Measurements from ENCODE around the gene PLAGL2. TPM values are rescaled to one million over a fixed set of nuclear protein-coding genes. Genes with fewer than 3 reads are reported as not detected.

Gene PLAGL2
- total RNA-seq, 1 experiment from 2014 or later: 44.4 TPM

DNA sequence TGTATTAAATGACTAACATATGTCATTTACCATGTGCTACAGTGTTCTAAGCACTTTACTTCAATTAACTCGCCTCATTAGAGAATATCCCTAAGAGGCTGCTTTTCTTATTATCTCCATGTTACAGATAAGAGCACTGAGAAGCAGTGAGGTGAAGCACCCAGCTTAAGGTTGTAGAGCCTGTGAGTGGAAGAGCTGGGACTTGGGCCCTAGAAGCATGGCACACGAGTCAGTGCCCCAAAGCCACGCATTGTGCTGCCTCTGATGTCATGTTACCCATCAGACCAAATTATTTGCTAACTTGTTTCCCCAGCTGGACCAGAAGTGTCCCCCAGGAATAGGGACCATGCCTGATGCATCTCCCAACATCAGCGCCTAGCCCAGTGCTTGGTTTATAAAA is 34.3 kb upstream of the PLAGL2 start:
- Histone ChIP-seq H3K9ac (ENCODE audit: extremely low read depth, insufficient read length, low read length) (no peak overlapping the region), H2BK5ac (ENCODE audit: insufficient read length, low read length) (no peak overlapping the region), H2AK5ac (ENCODE audit: insufficient read length, low read length) (no peak overlapping the region), H4K5ac (ENCODE audit: insufficient read length, low read depth, low read length) (no peak overlapping the region), H3K79me2 (ENCODE audit: insufficient read depth, low read length) (no peaks in the 10 kb centered on the region), H4K20me1 (ENCODE audit: control insufficient read depth, insufficient read depth, insufficient read length) (no peaks in the 10 kb centered on the region), H2BK15ac (ENCODE audit: low read depth, low read length) (no peak overlapping the region), H4K8ac (replicated peaks; ENCODE audit: insufficient read length, low read depth, low read length) (no peak overlapping the region), H3K4me1 (ENCODE audit: insufficient read depth, low read length) (no peaks in the 10 kb centered on the region), H3K23me2 (ENCODE audit: insufficient read length, low read depth, low read length, poor library complexity, severe bottlenecking) (no peaks in the 10 kb centered on the region), H3K23ac (ENCODE audit: insufficient read length, low read depth, low read length) (no peak overlapping the region), H3K18ac (ENCODE audit: insufficient read length, low read depth, low read length) (no peak overlapping the region), H3T11ph (ENCODE audit: low read length) (no peak overlapping the region), H2BK20ac (ENCODE audit: low read depth, low read length, poor library complexity, severe bottlenecking) (no peak overlapping the region), H2AFZ (ENCODE audit: low read length) (no peak overlapping the region), H3K27ac (ENCODE audit: insufficient read length, low read depth, low read length) (no peak overlapping the region), H3K4me2 (ENCODE audit: insufficient read depth, insufficient read length, low read length) (no peak overlapping the region), H2BK12ac (ENCODE audit: insufficient read length, low read depth, low read length) (no peak overlapping the region), H4K91ac (ENCODE audit: insufficient read length, low read depth, low read length) (no peak overlapping the region), H3K9me3 (ENCODE audit: control insufficient read depth, low read depth, low read length) (no peaks in the 10 kb centered on the region), H3K79me1 (ENCODE audit: insufficient read depth, low read depth, low read length, poor library complexity, severe bottlenecking) (no peaks in the 10 kb centered on the region), H3K14ac (ENCODE audit: insufficient read depth, low read length) (no peak overlapping the region), H3K27me3 (ENCODE audit: insufficient read depth, low read length) (no peaks in the 10 kb centered on the region), H3K56ac (ENCODE audit: insufficient read length, low read depth, low read length) (no peak overlapping the region), H3K4ac (ENCODE audit: low read depth, low read length) (no peak overlapping the region), H2BK120ac (ENCODE audit: low read depth, low read length, poor library complexity, severe bottlenecking) (no peak overlapping the region)
- Mint-ChIP-seq H3K27me3 (ENCODE audit: low read depth) (peaks cover 4% of the 10 kb centered on the region; the same call in 1 of the 2 replicates), H3K36me3 (ENCODE audit: insufficient read depth in 1 of 3, low read depth in 3 of 3) (peaks cover 0 to 3% (median 0%) of the 10 kb centered on the region in 3 experiments; a peak in 1 of 7 replicates), H3K4me1 (peaks cover 20 to 22% of the 10 kb centered on the region in 2 experiments), H3K4me3 (no peak overlapping the region), H3K27ac (no peak overlapping the region), H3K9me3 (no peaks in the 10 kb centered on the region)
- WGBS (ENCODE audit: extremely low coverage, insufficient read length, low lambda C conversion rate): no CpG with 5 or more reads among the region's 4 CpGs
- TF ChIP-seq, protein P1, sequence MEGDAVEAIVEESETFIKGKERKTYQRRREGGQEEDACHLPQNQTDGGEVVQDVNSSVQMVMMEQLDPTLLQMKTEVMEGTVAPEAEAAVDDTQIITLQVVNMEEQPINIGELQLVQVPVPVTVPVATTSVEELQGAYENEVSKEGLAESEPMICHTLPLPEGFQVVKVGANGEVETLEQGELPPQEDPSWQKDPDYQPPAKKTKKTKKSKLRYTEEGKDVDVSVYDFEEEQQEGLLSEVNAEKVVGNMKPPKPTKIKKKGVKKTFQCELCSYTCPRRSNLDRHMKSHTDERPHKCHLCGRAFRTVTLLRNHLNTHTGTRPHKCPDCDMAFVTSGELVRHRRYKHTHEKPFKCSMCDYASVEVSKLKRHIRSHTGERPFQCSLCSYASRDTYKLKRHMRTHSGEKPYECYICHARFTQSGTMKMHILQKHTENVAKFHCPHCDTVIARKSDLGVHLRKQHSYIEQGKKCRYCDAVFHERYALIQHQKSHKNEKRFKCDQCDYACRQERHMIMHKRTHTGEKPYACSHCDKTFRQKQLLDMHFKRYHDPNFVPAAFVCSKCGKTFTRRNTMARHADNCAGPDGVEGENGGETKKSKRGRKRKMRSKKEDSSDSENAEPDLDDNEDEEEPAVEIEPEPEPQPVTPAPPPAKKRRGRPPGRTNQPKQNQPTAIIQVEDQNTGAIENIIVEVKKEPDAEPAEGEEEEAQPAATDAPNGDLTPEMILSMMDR (conservative IDR thresholded peaks at IDR 0.05): no peak
- no peak for DNase-seq

Data from H9 (cell line).